HG03558 (cell line): Measurements from ENCODE around the gene KIF1A.
A peak's percentile ranks its signal among the peaks of the same experiment; 100 is the strongest.
"Not testable (repeated sequence)": the region's sequence is repeated elsewhere in the genome, so short reads cannot be mapped to it uniquely, and the experiment has no call there.

Source experiments
- ATAC-seq: cut with Tn5 transposase; IDR thresholded peaks from one replicate; pipeline ENCODE4 v1.9.1; 2021; ENCODE audit warnings: moderate number of reproducible peaks; ENCODE audit not compliant: unreplicated experiment; ENCODE audit errors: extremely low read depth

The KIF1A gene

GRCh38 chr2:240848900-240849680, 29.1 kb upstream of the KIF1A start:
- ATAC-seq, result no peak

DNA sequence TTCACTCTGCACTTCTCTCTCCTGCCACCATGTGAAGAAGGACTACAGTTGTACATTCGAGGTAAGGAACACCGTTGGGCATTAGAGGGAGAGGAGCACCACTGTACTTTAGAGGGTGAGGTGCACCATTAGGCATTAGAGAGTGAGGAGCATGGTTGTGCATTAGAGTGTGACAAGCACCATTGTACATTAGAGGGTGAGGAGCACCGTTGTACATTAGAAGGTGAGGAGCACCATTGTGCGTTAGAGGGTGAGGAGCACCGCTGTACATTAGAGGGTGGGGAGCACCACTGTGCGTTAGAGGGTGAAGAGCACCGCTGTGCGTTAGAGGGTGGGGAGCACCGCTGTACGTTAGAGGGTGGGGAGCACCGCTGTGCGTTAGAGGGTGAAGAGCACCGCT, 27.8 kb upstream of the KIF1A start:
- ATAC-seq, result no peak

GRCh38 chr2:240846873-240847595, 27.0 kb upstream of the KIF1A start:
- no peak for ATAC-seq

DNA sequence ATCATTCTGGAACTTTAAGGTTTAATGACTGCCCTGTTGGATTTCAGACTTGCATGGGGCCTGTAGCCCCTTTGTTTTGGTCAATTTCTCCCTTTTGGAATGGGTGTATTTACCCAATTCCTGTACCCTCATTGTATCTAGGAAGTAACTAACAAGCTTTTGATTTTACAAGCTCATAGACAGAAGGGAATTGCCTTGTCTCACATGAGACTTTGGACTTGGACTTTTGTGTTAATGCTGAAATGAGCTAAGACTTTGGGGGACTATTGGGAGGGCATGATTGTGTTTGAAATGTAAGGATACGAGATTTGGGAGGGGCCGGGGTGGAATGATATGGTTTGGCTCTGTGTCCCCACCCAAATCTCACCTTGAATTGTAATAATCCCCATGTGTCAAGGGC, 26.3 kb upstream of the KIF1A start:
- not testable (repeated sequence) for ATAC-seq

DNA sequence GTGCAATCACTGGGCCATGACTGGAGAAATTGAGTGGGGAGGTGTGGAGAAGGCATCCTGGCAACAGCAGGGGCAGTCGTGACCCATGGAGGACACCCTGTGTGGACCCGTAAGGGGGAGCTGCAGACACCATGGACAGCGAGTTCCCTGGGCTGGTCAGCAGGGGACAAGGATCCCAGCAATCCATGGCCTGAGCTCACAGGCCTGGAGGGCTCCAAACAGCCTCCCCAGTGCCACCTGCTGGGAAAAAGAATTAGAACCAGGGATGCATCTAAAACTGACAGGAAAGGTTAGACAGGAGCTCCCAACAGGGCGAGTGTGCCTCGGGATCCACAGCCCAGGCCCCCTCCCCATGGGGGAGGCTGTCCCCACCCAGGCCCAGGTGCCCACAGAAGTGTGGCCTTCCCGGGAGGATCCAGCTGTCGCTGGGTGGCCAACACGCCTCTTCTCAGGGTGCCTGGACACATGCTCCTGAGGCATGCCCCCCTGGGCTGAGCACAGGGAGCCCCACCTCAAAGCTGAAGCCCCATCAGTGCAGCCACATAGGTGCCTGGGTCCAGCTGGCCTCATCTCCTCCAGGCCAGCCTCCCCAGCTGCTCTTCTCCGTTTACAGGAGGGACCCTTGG, 20.5 kb upstream of the KIF1A start:
- no peak for ATAC-seq

DNA sequence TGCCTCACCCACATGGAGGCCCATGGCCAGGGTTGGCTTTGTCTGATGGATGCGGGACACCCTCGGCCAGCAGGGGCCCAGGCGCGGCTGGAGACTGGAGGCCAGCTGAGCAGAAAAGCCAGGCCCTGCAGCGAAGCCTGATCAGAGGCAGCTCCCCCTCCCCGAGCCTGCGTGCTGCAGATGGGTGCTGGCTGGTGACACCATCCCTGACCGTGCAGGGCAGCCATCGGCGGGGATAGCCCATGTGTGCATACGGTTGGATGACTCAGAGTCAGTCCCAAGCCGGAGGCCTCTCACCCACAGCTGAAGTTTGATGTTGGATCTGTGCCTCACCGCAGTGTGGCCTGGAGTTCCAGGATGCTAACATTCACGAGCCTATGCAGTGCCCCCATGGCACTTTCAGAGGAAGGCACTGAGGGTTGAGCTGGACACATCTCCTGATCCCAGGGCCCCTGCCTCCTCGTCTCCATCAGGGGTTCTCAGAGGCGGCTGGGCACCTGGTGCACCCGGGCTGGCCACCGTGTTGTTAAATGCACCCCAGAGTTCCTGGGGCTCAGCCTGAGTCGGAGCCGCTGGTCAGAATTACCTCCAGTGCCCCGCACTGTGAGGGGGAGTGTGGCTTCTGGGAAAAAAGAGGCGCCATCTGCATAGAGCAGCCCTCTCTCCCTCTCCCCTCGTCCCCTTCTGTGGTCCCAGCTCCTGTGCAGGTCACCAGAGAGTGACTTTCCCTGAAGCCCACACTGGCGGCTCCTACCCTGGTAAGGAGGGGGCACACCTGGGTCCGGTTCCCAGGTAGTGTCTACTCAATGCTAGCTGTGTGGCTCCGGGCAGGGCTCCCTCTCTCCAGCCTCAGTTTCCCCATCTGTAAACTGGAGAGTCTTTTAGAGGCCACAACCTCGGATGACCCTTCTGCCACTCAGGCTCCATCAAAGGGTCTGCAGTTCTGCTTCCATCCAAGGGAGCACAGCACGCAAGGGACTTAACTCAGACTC, 19.4 kb upstream of the KIF1A start:
- ATAC-seq, result no peak

GRCh38 chr2:240837621-240838020, 17.6 kb upstream of the KIF1A start:
- ATAC-seq, result no peak

GRCh38 chr2:240836781-240837467, 16.9 kb upstream of the KIF1A start:
- no peak for ATAC-seq

GRCh38 chr2:240835528-240835927, 15.5 kb upstream of the KIF1A start:
- no peak for ATAC-seq

DNA sequence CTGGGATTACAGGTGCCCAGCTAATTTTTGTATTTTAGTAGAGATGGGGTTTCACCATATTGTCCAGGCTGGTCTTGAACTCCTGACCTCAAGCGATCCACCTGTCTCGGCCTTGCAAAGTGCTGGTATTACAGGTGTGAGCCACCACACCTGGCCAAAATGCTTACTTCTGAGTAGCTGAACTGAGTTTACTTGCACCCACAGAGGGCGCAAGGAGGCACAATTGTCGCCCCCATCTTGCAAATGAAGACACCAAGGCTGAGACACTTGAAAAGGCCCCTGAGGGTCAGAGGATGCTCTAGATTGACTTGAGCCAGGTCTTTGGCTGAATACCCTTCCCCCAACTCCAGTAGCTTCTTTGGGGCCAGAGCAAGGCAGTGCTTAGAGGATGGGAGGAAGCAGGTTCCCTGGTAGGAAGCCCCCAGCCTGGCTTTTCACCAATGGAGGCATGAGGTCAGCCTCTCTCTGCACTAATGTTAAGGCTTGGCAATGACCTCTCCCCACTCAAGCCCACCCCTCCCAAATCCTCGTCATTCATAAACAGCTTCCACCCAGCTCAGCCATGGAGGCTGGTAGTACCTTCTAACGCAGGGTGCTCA, 14.5 kb upstream of the KIF1A start:
- ATAC-seq, result no peak

GRCh38 chr2:240833724-240834285, 13.8 kb upstream of the KIF1A start:
- ATAC-seq, result no peak

DNA sequence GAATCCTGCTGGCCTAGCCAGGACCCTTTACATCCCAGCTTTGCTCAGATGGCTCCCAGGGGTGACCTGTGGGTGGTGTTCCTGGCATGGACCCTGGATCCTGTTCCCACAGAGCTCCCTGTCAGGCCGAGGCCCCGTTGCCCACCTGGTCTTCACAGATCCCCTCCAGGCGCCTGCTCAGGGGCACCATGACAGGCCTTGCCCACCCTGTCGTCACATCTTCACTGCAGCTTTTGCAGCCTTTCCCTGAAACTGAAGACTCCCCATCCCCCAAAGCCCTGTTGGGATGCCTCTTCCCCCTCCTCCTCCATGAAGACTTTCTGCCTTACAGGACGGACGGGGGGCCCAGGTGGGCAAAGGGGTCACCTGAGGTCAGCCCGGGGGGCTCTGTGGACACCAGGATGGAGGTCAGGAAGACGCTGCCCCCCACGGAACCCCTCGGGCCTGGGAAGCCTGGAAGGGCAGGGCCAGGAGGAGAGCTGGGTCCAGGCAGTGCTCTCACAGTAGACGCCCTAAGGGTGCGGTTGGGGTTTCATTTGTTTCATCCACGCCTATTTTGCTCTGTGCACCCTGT, 13.0 kb upstream of the KIF1A start:
- ATAC-seq, result no peak

GRCh38 chr2:240832205-240832727, 12.2 kb upstream of the KIF1A start:
- ATAC-seq, result peak; percentile 49

GRCh38 chr2:240831594-240832204, 11.7 kb upstream of the KIF1A start:
- ATAC-seq, result no peak

- no peak for ATAC-seq
These were observed 5.5 kb upstream of the KIF1A start for GRCh38 chr2:240825476-240825875.

GRCh38 chr2:240823449-240824336, 3.7 kb upstream of the KIF1A start:
- no peak for ATAC-seq

DNA sequence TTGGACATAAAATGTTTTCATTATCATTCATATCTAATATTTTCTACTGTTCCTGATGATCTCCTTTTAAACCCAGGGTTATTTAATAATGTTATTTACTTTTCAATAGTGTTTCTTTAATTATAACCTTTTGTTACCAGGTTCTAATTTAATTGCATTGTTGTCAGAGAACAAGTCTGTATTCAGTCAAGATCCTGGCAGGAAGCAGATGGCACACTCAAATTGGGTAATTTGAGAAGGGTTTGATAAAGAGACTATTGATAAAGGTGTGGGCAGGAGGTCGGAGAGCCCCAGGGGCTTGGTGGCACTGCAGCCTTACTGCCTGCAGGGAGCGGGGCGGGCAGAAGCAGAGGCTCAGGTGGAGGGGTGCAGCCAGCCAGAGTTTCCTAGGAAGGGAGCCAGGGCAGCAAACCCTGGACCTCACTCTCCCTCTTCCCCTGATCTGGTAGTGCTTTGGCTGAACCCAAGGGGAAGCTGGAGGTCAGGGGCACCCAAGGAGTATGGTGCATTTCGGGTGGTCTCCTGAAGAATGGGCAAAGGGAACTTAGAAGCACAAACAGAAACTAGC, 2.3 kb upstream of the KIF1A start:
- ATAC-seq, result no peak
